Lung microvascular endothelial cell (primary cell): ENCODE results near the gene E2F6. TPM values are rescaled to one million over a fixed set of nuclear protein-coding genes. Genes with fewer than 3 reads are reported as not detected.

Source experiments
- DNase-seq, 2 donors: peaks; one replicate each; pipeline versions ENCODE4 v3.0.0 to v3.0.0-alpha.2; 2010; ENCODE audit warnings: low read depth in 2 of 2
- total RNA-seq: library from RNA; depleted of rRNA; stranded (reverse); fragments of >200 nt; gene quantifications from 2 replicates; pipeline ENCODE4 v1.2.1, GENCODE V29; 2014

The E2F6 gene
- total RNA-seq, 1 donor from 2014 or later, result 10.9 TPM

- no peak for DNase-seq
These were observed 7.2 kb downstream of the E2F6 start for GRCh38 chr2:11458753-11459152.

- no peak for DNase-seq
These were observed 8.0 kb downstream of the E2F6 start for GRCh38 chr2:11457935-11458334.

- DNase-seq, result no peak
These were observed 9.7 kb downstream of the E2F6 start for GRCh38 chr2:11456251-11456650.

- DNase-seq, result no peak
These were observed 11.1 kb downstream of the E2F6 start for GRCh38 chr2:11454824-11455223.

GRCh38 chr2:11450791-11451190 is 15.2 kb downstream of the E2F6 start:
- DNase-seq, result no peak

GRCh38 chr2:11446733-11447248 is 19.2 kb downstream of the E2F6 start:
- peak; percentile 77 to 82 for DNase-seq

GRCh38 chr2:11444737-11445136 is 21.2 kb downstream of the E2F6 start:
- DNase-seq, result peak in 1 of 2 donors; percentile 15

- DNase-seq, result no peak
These were observed 27.3 kb downstream of the E2F6 start for GRCh38 chr2:11438555-11439080.

- DNase-seq, result no peak
These were observed 28.4 kb downstream of the E2F6 start for GRCh38 chr2:11437602-11438001.

GRCh38 chr2:11435036-11435435 is 30.9 kb downstream of the E2F6 start:
- no peak for DNase-seq

GRCh38 chr2:11434443-11434842 is 31.5 kb downstream of the E2F6 start:
- no peak for DNase-seq

GRCh38 chr2:11433822-11434221 is 32.1 kb downstream of the E2F6 start:
- no peak for DNase-seq

GRCh38 chr2:11430729-11431128 is 35.2 kb downstream of the E2F6 start:
- DNase-seq, result no peak

- no peak for DNase-seq
These were observed 38.7 kb downstream of the E2F6 start for GRCh38 chr2:11427224-11427623.

GRCh38 chr2:11422901-11423435 is 43.0 kb downstream of the E2F6 start:
- no peak for DNase-seq

- no peak for DNase-seq
These were observed 43.5 kb downstream of the E2F6 start for GRCh38 chr2:11422491-11422865.

GRCh38 chr2:11421863-11422490 is 44.0 kb downstream of the E2F6 start:
- DNase-seq, result no peak

GRCh38 chr2:11420671-11421070 is 45.3 kb downstream of the E2F6 start:
- DNase-seq, result no peak

- no peak for DNase-seq
These were observed 45.8 kb downstream of the E2F6 start for GRCh38 chr2:11420190-11420589.

- DNase-seq, result no peak
These were observed 46.2 kb downstream of the E2F6 start for GRCh38 chr2:11419781-11420180.

GRCh38 chr2:11417946-11418585 is 47.9 kb downstream of the E2F6 start:
- DNase-seq, result peak in 1 of 2 donors; percentile 13

GRCh38 chr2:11416931-11417330 is 49.0 kb downstream of the E2F6 start:
- no peak for DNase-seq

- DNase-seq, result no peak
These were observed 49.8 kb downstream of the E2F6 start for GRCh38 chr2:11416186-11416585.
